H9 (cell line): ENCODE data around the gene WEE2. TPM values are rescaled to one million over a fixed set of nuclear protein-coding genes. Genes with fewer than 3 reads are reported as not detected.
A peak's percentile ranks its signal among the peaks of the same experiment; 100 is the strongest.

Source experiments
- DNase-seq: peaks from one replicate; pipeline ENCODE4 v3.0.0-alpha.2; 2017
- H2AFZ ChIP-seq: one replicate; pipeline ENCODE4 v1.6.1; 2013; ENCODE audit warnings: mild to moderate bottlenecking, low read length, control low read depth, moderate library complexity
- H2AK5ac ChIP-seq: 2 replicates; pipeline ENCODE4 v1.6.1; 2013; ENCODE audit warnings: low read length, control low read depth, mixed read lengths; ENCODE audit not compliant: insufficient read length
- H2BK120ac ChIP-seq: one replicate; pipeline ENCODE4 v1.6.1; 2013; ENCODE audit warnings: low read depth, mild to moderate bottlenecking, low read length, control low read depth, inconsistent platforms; ENCODE audit not compliant: poor library complexity, severe bottlenecking
- H2BK12ac ChIP-seq: 2 replicates; pipeline ENCODE4 v1.6.1; 2013; ENCODE audit warnings: low read length, control low read depth, mixed read lengths, low read depth; ENCODE audit not compliant: insufficient read length
- H2BK15ac ChIP-seq: 2 replicates; pipeline ENCODE4 v1.6.1; 2013; ENCODE audit warnings: low read depth, low read length, control low read depth
- H2BK20ac ChIP-seq: one replicate; pipeline ENCODE4 v1.6.1; 2013; ENCODE audit warnings: low read depth, mild to moderate bottlenecking, low read length, control low read depth, inconsistent platforms; ENCODE audit not compliant: poor library complexity, severe bottlenecking
- H2BK5ac ChIP-seq: 2 replicates; pipeline ENCODE4 v1.6.1; 2013; ENCODE audit warnings: low read length, control low read depth, mixed read lengths; ENCODE audit not compliant: insufficient read length
- H3K14ac ChIP-seq: 2 replicates; pipeline ENCODE4 v1.6.1; 2013; ENCODE audit warnings: low read length, control low read depth; ENCODE audit not compliant: insufficient read depth
- H3K18ac ChIP-seq: 2 replicates; pipeline ENCODE4 v1.6.1; 2013; ENCODE audit warnings: low read depth, mild to moderate bottlenecking, mixed read lengths, low read length, control low read depth; ENCODE audit not compliant: insufficient read length
- H3K23ac ChIP-seq: 2 replicates; pipeline ENCODE4 v1.6.1; 2013; ENCODE audit warnings: low read length, control low read depth, mixed read lengths, low read depth; ENCODE audit not compliant: insufficient read length
- H3K23me2 ChIP-seq: 2 replicates; pipeline ENCODE4 v1.6.1; 2013; ENCODE audit warnings: low read depth, mild to moderate bottlenecking, mixed read lengths, low read length, control low read depth; ENCODE audit not compliant: insufficient read length, poor library complexity, severe bottlenecking
- H3K27ac ChIP-seq: 2 replicates; pipeline ENCODE4 v1.5.1; 2013; ENCODE audit warnings: low read length, control low read depth, mixed read lengths, low read depth; ENCODE audit not compliant: insufficient read length
- H3K27me3 ChIP-seq: 2 replicates; pipeline ENCODE4 v1.6.1; 2013; ENCODE audit warnings: low read length, control low read depth, inconsistent platforms; ENCODE audit not compliant: insufficient read depth
- H3K4ac ChIP-seq: 2 replicates; pipeline ENCODE4 v1.6.1; 2013; ENCODE audit warnings: low read depth, mild to moderate bottlenecking, control low read depth, inconsistent platforms, low read length, moderate library complexity
- H3K4me1 ChIP-seq: 2 replicates; pipeline ENCODE4 v1.6.1; 2013; ENCODE audit warnings: low read length, control low read depth, inconsistent platforms; ENCODE audit not compliant: insufficient read depth
- H3K4me2 ChIP-seq: 2 replicates; pipeline ENCODE4 v1.6.1; 2013; ENCODE audit warnings: low read length, control low read depth, mixed read lengths; ENCODE audit not compliant: insufficient read length, insufficient read depth
- H3K56ac ChIP-seq: 2 replicates; pipeline ENCODE4 v1.6.1; 2013; ENCODE audit warnings: low read depth, mild to moderate bottlenecking, mixed read lengths, low read length, control low read depth; ENCODE audit not compliant: insufficient read length
- H3K79me1 ChIP-seq: 2 replicates; pipeline ENCODE4 v1.6.1; 2013; ENCODE audit warnings: low read depth, mild to moderate bottlenecking, moderate library complexity, low read length, control low read depth, inconsistent platforms; ENCODE audit not compliant: insufficient read depth, poor library complexity, severe bottlenecking
- H3K79me2 ChIP-seq: 2 replicates; pipeline ENCODE4 v1.6.1; 2013; ENCODE audit warnings: low read length, control low read depth, inconsistent platforms; ENCODE audit not compliant: insufficient read depth
- H3K9ac ChIP-seq: 2 replicates; pipeline ENCODE4 v1.6.1; 2013; ENCODE audit warnings: low read length, control low read depth, mixed read lengths; ENCODE audit not compliant: insufficient read length; ENCODE audit errors: extremely low read depth
- H3K9me3 ChIP-seq: one replicate; pipeline ENCODE4 v1.6.1; 2013; ENCODE audit warnings: low read depth, low read length, inconsistent platforms; ENCODE audit not compliant: control insufficient read depth
- H3T11ph ChIP-seq: one replicate; pipeline ENCODE4 v1.6.1; 2013; ENCODE audit warnings: mild to moderate bottlenecking, low read length, control low read depth, inconsistent platforms
- H4K20me1 ChIP-seq: one replicate; pipeline ENCODE4 v1.6.1; 2013; ENCODE audit not compliant: control insufficient read depth, insufficient read length, insufficient read depth
- H4K5ac ChIP-seq: 2 replicates; pipeline ENCODE4 v1.6.1; 2013; ENCODE audit warnings: low read depth, mild to moderate bottlenecking, mixed read lengths, low read length, control low read depth; ENCODE audit not compliant: insufficient read length
- H4K8ac ChIP-seq: replicated peaks from 2 replicates; pipeline ENCODE4 v1.6.1; 2013; ENCODE audit warnings: low read length, control low read depth, mixed read lengths, low read depth; ENCODE audit not compliant: insufficient read length
- H4K91ac ChIP-seq: 2 replicates; pipeline ENCODE4 v1.6.1; 2013; ENCODE audit warnings: low read depth, mild to moderate bottlenecking, moderate library complexity, mixed read lengths, low read length, control low read depth; ENCODE audit not compliant: insufficient read length
- H3K27ac Mint-ChIP-seq, 3 experiments: 2 replicates in 2 of 3; 3 replicates in 1 of 3; pipeline ENCODE4 v1.8.0; 2020 to 2021; ENCODE audit warnings: mixed read lengths in 3 of 3, mild to moderate bottlenecking in 1 of 3, moderate library complexity in 1 of 3
- H3K27me3 Mint-ChIP-seq: 2 replicates; pipeline ENCODE4 v1.8.0; 2021; ENCODE audit warnings: low read depth, mild to moderate bottlenecking, moderate library complexity, mixed read lengths
- H3K36me3 Mint-ChIP-seq, 3 experiments: 2 replicates in 2 of 3; 3 replicates in 1 of 3; pipeline ENCODE4 v1.8.0; 2020 to 2021; ENCODE audit warnings: low read depth in 3 of 3, mixed read lengths in 3 of 3; ENCODE audit not compliant: insufficient read depth in 1 of 3
- H3K4me1 Mint-ChIP-seq, 2 experiments: 2 replicates each; pipeline ENCODE4 v1.8.0; 2020; ENCODE audit warnings: mixed read lengths in 2 of 2
- H3K4me3 Mint-ChIP-seq, 2 experiments: 2 replicates in 1 of 2; 3 replicates in 1 of 2; pipeline ENCODE4 v1.8.0; 2020 to 2021; ENCODE audit warnings: mild to moderate bottlenecking in 2 of 2, mixed read lengths in 2 of 2, moderate library complexity in 1 of 2
- H3K9me3 Mint-ChIP-seq, 2 experiments: 2 replicates in 1 of 2; 3 replicates in 1 of 2; pipeline ENCODE4 v1.8.0; 2020; ENCODE audit warnings: mild to moderate bottlenecking in 2 of 2, mixed read lengths in 2 of 2, moderate library complexity in 1 of 2
- CTCF ChIP-seq: fragments of 200-600 bp; sonication (generic); conservative IDR thresholded peaks from 3 replicates; pipeline ENCODE4 v1.8.0; 2021; ENCODE audit warnings: antibody characterized with exemption, mild to moderate bottlenecking
- WGBS: extraction: QIAGEN DNeasy Blood & Tissue Kit; methylation state at CpG from one replicate; pipeline ENCODE4 v1.1.7; 2013; ENCODE audit warnings: missing lambda C conversion rate, low lambda C conversion rate, mixed read lengths; ENCODE audit not compliant: insufficient read length; ENCODE audit errors: extremely low coverage; 5-methylcytosine and 5-hydroxymethylcytosine counted together
- total RNA-seq: library from RNA; stranded (reverse); gene quantifications from 2 replicates; pipeline ENCODE4 v1.2.1, GENCODE V29; 2021

Gene WEE2
- total RNA-seq, 1 experiment from 2014 or later: not detected

- peak overlapping the region; percentile 99 to 100 (median 99) for H3K27ac Mint-ChIP-seq
- H2AFZ ChIP-seq: no peak overlapping the region
- peak overlapping the region; percentile 15 for H3K27ac ChIP-seq
These were observed 30.4 kb downstream of the WEE2 start for GRCh38 chr7:141738592-141739013.

More at GRCh38 chr7:141738592-141739013, 30.4 kb downstream of the WEE2 start:
- TF ChIP-seq CTCF: no peak
- Mint-ChIP-seq H3K4me1 (peaks cover 13 to 23% of the 10 kb centered on the region in 2 experiments), H3K27me3 (no peaks in the 10 kb centered on the region), H3K4me3 (peak overlapping the region; percentile 96 to 99), H3K9me3 (peaks cover 0 to 2% of the 10 kb centered on the region in 2 experiments; a peak in 1 of 5 replicates), H3K36me3 (peaks cover 32 to 45% (median 42%) of the 10 kb centered on the region in 3 experiments)
- WGBS: no CpG with 5 or more reads among the region's 6 CpGs
- Histone ChIP-seq H3K14ac (peak overlapping the region; percentile 96), H4K20me1 (no peaks in the 10 kb centered on the region), H3K9me3 (no peaks in the 10 kb centered on the region), H3K79me1 (peaks cover 8% of the 10 kb centered on the region), H3K4ac (no peak overlapping the region; the same call in 1 of the 2 replicates), H3K27me3 (no peaks in the 10 kb centered on the region), H3T11ph (no peak overlapping the region), H3K23me2 (peaks cover 3% of the 10 kb centered on the region), H4K91ac (no peak overlapping the region), H3K79me2 (peaks cover 16% of the 10 kb centered on the region), H2BK120ac (peak overlapping the region; percentile 7), H4K5ac (peak overlapping the region; percentile 38), H2BK12ac (no peak overlapping the region), H3K56ac (no peak overlapping the region), H2BK20ac (no peak overlapping the region), H3K4me2 (peak overlapping the region; percentile 84), H2AK5ac (no peak overlapping the region), H4K8ac (no peak overlapping the region), H3K23ac (no peak overlapping the region), H3K18ac (peak overlapping the region; percentile 92), H3K4me1 (peaks cover 3% of the 10 kb centered on the region; the same call in 1 of the 2 replicates), H2BK5ac (peak overlapping the region; percentile 20), H3K9ac (peak overlapping the region; percentile 98), H2BK15ac (no peak overlapping the region)
- no peak for DNase-seq
